GM12865 (cell line): ENCODE measurements around the gene SMAP1.

Experiments used
- DNase-seq: peaks from one replicate; pipeline ENCODE4 v3.0.0; 2010; ENCODE audit warnings: low read depth
- H3K4me3 ChIP-seq: 2 replicates; pipeline ENCODE4 v1.5.1; 2011; ENCODE audit warnings: mild to moderate bottlenecking, low read depth, low read length, control low read depth
- CTCF ChIP-seq: IDR thresholded peaks from 2 replicates; pipeline ENCODE4 v1.5.1; 2011; ENCODE audit warnings: low read length, control low read depth, low read depth, inconsistent platforms; ENCODE audit not compliant: insufficient read depth; ENCODE audit errors: missing control alignments

The SMAP1 gene

GRCh38 chr6:70894001-70894400 lies 226.3 kb downstream of the SMAP1 start:
- no peak for DNase-seq
- TF ChIP-seq CTCF, result no peak

GRCh38 chr6:70900047-70900446 lies 232.4 kb downstream of the SMAP1 start:
- no peak for TF ChIP-seq CTCF
- no peak for DNase-seq
- H3K4me3 ChIP-seq, result no peak overlapping the region

More at GRCh38 chr6:70894001-70894400, 226.3 kb downstream of the SMAP1 start:
- H3K4me3 ChIP-seq, result no peak overlapping the region

GRCh38 chr6:70901324-70901723 lies 233.6 kb downstream of the SMAP1 start:
- no peak overlapping the region for H3K4me3 ChIP-seq
- peak; percentile 8 for TF ChIP-seq CTCF
- DNase-seq, result no peak

- TF ChIP-seq CTCF, result no peak
- DNase-seq, result no peak
- H3K4me3 ChIP-seq, result no peak overlapping the region
Measured at GRCh38 chr6:70903665-70904452, 236.2 kb downstream of the SMAP1 start.

- no peak for TF ChIP-seq CTCF
- no peak overlapping the region for H3K4me3 ChIP-seq
- no peak for DNase-seq
Measured at GRCh38 chr6:70905742-70906141, 238.1 kb downstream of the SMAP1 start.
